HG03342 (cell line): ENCODE data around the gene IL4I1.
A peak's percentile ranks its signal among the peaks of the same experiment; 100 is the strongest.

ENCODE experiments used
- ATAC-seq: cut with Tn5 transposase; IDR thresholded peaks from one replicate; pipeline ENCODE4 v1.9.1; 2021; ENCODE audit warnings: mild to moderate bottlenecking, moderate library complexity; ENCODE audit not compliant: unreplicated experiment

IL4I1 gene

GRCh38 chr19:49866933-49867782 lies 29.5 kb downstream of the IL4I1 start, which contains the start of gene PNKP:
TSS of gene PNKP (minus strand) at chr19:49867576. CDS start at chr19:49867204, 372 bp downstream.
- peak; percentile 32 for ATAC-seq

- ATAC-seq: no peak
Observed at GRCh38 chr19:49864890-49865289, 31.8 kb downstream of the IL4I1 start.

- ATAC-seq: no peak
Observed at GRCh38 chr19:49863935-49864320, 32.8 kb downstream of the IL4I1 start.

GRCh38 chr19:49863254-49863934 lies 33.3 kb downstream of the IL4I1 start:
- ATAC-seq: no peak

GRCh38 chr19:49862391-49863253 lies 34.1 kb downstream of the IL4I1 start:
- ATAC-seq: no peak

- no peak for ATAC-seq
Observed at GRCh38 chr19:49861541-49862378, 34.9 kb downstream of the IL4I1 start.

GRCh38 chr19:49861107-49861506 lies 35.6 kb downstream of the IL4I1 start:
- ATAC-seq: no peak

GRCh38 chr19:49860336-49861102 lies 36.2 kb downstream of the IL4I1 start:
- ATAC-seq: no peak

- no peak for ATAC-seq
Observed at GRCh38 chr19:49859682-49860335, 36.9 kb downstream of the IL4I1 start.

GRCh38 chr19:49858088-49858985 lies 38.4 kb downstream of the IL4I1 start:
- ATAC-seq: no peak

- no peak for ATAC-seq
Observed at GRCh38 chr19:49857838-49858087, 38.9 kb downstream of the IL4I1 start.

GRCh38 chr19:49857061-49857837 lies 39.4 kb downstream of the IL4I1 start:
- ATAC-seq: no peak

GRCh38 chr19:49856574-49857021 lies 40.1 kb downstream of the IL4I1 start:
- ATAC-seq: no peak

GRCh38 chr19:49855676-49856573 lies 40.8 kb downstream of the IL4I1 start:
- no peak for ATAC-seq

GRCh38 chr19:49855277-49855675 lies 41.4 kb downstream of the IL4I1 start:
- no peak for ATAC-seq
